ENCODE measurements around the gene ASPM.

DNA sequence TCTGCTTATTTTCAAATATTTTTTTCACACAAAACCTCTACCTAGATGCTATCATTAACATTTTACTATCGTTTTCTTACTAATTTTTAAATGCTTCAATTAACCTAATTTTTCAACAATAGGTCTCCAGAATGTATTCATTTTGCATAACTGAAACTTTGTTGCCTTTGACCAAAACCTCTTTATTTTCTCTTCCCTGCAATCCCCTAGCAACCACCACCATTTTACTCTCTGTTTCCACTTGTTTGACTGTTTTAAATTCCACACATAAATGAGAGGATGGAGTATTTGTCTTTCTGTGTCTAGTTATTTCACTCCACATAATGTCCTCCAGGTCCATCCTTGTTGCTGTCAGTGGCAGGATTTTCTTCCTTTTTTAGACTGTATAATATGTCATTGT is 69.9 kb downstream of the ASPM start:
- TF ChIP-seq, protein P1, sequence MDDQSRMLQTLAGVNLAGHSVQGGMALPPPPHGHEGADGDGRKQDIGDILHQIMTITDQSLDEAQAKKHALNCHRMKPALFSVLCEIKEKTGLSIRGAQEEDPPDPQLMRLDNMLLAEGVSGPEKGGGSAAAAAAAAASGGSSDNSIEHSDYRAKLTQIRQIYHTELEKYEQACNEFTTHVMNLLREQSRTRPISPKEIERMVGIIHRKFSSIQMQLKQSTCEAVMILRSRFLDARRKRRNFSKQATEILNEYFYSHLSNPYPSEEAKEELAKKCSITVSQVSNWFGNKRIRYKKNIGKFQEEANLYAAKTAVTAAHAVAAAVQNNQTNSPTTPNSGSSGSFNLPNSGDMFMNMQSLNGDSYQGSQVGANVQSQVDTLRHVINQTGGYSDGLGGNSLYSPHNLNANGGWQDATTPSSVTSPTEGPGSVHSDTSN (IDR thresholded peaks at IDR 0.05): no peak
- TF ChIP-seq, protein P2, sequence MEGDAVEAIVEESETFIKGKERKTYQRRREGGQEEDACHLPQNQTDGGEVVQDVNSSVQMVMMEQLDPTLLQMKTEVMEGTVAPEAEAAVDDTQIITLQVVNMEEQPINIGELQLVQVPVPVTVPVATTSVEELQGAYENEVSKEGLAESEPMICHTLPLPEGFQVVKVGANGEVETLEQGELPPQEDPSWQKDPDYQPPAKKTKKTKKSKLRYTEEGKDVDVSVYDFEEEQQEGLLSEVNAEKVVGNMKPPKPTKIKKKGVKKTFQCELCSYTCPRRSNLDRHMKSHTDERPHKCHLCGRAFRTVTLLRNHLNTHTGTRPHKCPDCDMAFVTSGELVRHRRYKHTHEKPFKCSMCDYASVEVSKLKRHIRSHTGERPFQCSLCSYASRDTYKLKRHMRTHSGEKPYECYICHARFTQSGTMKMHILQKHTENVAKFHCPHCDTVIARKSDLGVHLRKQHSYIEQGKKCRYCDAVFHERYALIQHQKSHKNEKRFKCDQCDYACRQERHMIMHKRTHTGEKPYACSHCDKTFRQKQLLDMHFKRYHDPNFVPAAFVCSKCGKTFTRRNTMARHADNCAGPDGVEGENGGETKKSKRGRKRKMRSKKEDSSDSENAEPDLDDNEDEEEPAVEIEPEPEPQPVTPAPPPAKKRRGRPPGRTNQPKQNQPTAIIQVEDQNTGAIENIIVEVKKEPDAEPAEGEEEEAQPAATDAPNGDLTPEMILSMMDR (IDR thresholded peaks at IDR 0.05): no peak
- no peak for TF ChIP-seq RFX5 (IDR thresholded peaks at IDR 0.05; ENCODE audit: low read length)
- TF ChIP-seq CHD2 (IDR thresholded peaks at IDR 0.05; ENCODE audit: low read length, partially characterized antibody): no peak
- no peak for TF ChIP-seq SIN3A (IDR thresholded peaks at IDR 0.05; ENCODE audit: borderline replicate concordance, low read depth, low read length)
- no peak for TF ChIP-seq NRF1 (IDR thresholded peaks at IDR 0.05; ENCODE audit: low read depth, low read length)
- TF ChIP-seq, protein P3, sequence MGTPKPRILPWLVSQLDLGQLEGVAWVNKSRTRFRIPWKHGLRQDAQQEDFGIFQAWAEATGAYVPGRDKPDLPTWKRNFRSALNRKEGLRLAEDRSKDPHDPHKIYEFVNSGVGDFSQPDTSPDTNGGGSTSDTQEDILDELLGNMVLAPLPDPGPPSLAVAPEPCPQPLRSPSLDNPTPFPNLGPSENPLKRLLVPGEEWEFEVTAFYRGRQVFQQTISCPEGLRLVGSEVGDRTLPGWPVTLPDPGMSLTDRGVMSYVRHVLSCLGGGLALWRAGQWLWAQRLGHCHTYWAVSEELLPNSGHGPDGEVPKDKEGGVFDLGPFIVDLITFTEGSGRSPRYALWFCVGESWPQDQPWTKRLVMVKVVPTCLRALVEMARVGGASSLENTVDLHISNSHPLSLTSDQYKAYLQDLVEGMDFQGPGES (IDR thresholded peaks at IDR 0.05; ENCODE audit: low read depth, low read length): no peak
- no peak for TF ChIP-seq JUND (IDR thresholded peaks at IDR 0.05)
